Fibroblast of lung (primary cell): ENCODE results near the gene MAL. TPM values are rescaled to one million over a fixed set of nuclear protein-coding genes. Genes with fewer than 3 reads are reported as not detected.

Source experiments
- DNase-seq, 2 donors: peaks; one replicate each; pipeline versions ENCODE4 v3.0.0 to v3.0.0-alpha.2; 2010; ENCODE audit warnings: low read depth in 2 of 2
- H2AFZ ChIP-seq: 2 replicates; pipeline ENCODE4 v1.5.1; 2012; ENCODE audit warnings: low read length, control low read depth, inconsistent platforms
- H3K27ac ChIP-seq: 2 replicates; pipeline ENCODE4 v1.5.1; 2011; ENCODE audit warnings: low read length, control low read depth; ENCODE audit not compliant: insufficient read depth
- H3K27me3 ChIP-seq: 2 replicates; pipeline ENCODE4 v1.5.1; 2011; ENCODE audit warnings: mild to moderate bottlenecking, low read length; ENCODE audit not compliant: control insufficient read depth, insufficient read depth
- H3K36me3 ChIP-seq: 2 replicates; pipeline ENCODE4 v1.5.1; 2011; ENCODE audit warnings: low read length; ENCODE audit not compliant: control insufficient read depth, insufficient read depth
- H3K4me1 ChIP-seq: 2 replicates; pipeline ENCODE4 v1.5.1; 2011; ENCODE audit warnings: low read length; ENCODE audit not compliant: control insufficient read depth, insufficient read depth; ENCODE audit errors: extremely low read depth
- H3K4me2 ChIP-seq: 2 replicates; pipeline ENCODE4 v1.5.1; 2011; ENCODE audit warnings: low read length, control low read depth; ENCODE audit not compliant: insufficient read depth; ENCODE audit errors: extremely low read depth
- H3K4me3 ChIP-seq, 4 experiments: fragments of 200-600 bp in 1 of 4; sonication (generic) in 1 of 4; replicated peaks in 1 of 4; 2 replicates each; pipeline ENCODE4 v1.5.1; 2011 to 2016; ENCODE audit warnings: low read length in 4 of 4, low read depth in 3 of 4, mild to moderate bottlenecking in 3 of 4, control low read depth in 2 of 4, inconsistent platforms in 1 of 4, mixed read lengths in 1 of 4; ENCODE audit not compliant: insufficient read depth in 1 of 4; ENCODE audit errors: control extremely low read depth in 1 of 4
- H3K79me2 ChIP-seq: 2 replicates; pipeline ENCODE4 v1.5.1; 2012; ENCODE audit warnings: mild to moderate bottlenecking, low read length, inconsistent platforms; ENCODE audit not compliant: control insufficient read depth, insufficient read depth
- H3K9ac ChIP-seq: 2 replicates; pipeline ENCODE4 v1.5.1; 2011; ENCODE audit warnings: mild to moderate bottlenecking, low read length, control low read depth; ENCODE audit not compliant: insufficient read depth
- H3K9me3 ChIP-seq: 2 replicates; pipeline ENCODE4 v1.5.1; 2012; ENCODE audit warnings: low read depth, low read length; ENCODE audit not compliant: control insufficient read depth, insufficient read depth
- H4K20me1 ChIP-seq: 2 replicates; pipeline ENCODE4 v1.5.1; 2011; ENCODE audit warnings: low read length; ENCODE audit not compliant: control insufficient read depth, insufficient read depth; ENCODE audit errors: extremely low read depth
- EZH2 ChIP-seq: IDR thresholded peaks from 2 replicates; pipeline ENCODE4 v1.5.1; 2012; ENCODE audit warnings: low read length, control low read depth, mild to moderate bottlenecking; ENCODE audit errors: missing control alignments
- polyA plus RNA-seq, 2 donors: library from polyadenylated mRNA; depleted of rRNA in 1 of 2; stranded (reverse) in 1 of 2; unstranded in 1 of 2; fragments of >200 nt; gene quantifications; 2 replicates each; pipeline ENCODE4 v1.2.1, GENCODE V29; 2011 to 2012; ENCODE audit warnings: missing spikeins in 1 of 2
- total RNA-seq: library from RNA; depleted of rRNA; stranded (reverse); fragments of >200 nt; gene quantifications from 2 replicates; pipeline ENCODE4 v1.2.1, GENCODE V29; 2014
- TF ChIP-seq, protein P1 (sequence below), 2 donors: IDR thresholded peaks in 1 of 2; conservative IDR thresholded peaks in 1 of 2; 1 replicate in 1 of 2; 2 replicates in 1 of 2; pipeline ENCODE4 v1.5.1; 2011 to 2012; ENCODE audit warnings: low read length in 2 of 2, control low read depth in 1 of 2, inconsistent platforms in 1 of 2, low read depth in 1 of 2, mild to moderate bottlenecking in 1 of 2

Gene MAL
- total and polyA plus RNA-seq, 2 donors (not counting 1 experiment from before 2014, with no cell fraction given) = not detected

DNA sequence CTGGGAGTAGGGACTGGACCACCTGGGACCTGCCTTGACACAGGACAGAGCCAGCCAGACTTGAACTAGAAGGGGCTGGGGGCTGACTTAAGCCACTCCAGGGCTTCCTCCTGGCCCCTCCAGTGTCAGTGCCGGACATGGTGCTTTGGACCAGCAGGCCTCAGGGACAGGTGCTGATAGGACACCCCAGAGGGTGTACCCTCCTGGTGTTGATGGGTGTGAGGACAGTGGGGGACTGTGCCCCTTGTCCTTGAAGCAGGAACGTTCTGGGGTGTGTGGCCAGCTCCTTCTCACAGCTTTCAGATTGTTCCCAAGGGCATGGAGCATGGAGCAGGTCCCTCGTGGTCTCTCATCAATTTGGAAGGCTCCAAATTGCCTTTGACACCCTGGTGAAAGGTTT lies 6.8 kb downstream of the MAL start:
- Histone ChIP-seq H3K36me3 (no peaks in the 10 kb centered on the region), H3K4me3 (no peak overlapping the region), H4K20me1 (no peaks in the 10 kb centered on the region), H3K27me3 (peaks cover 6% of the 10 kb centered on the region), H3K79me2 (no peaks in the 10 kb centered on the region), H3K9me3 (no peaks in the 10 kb centered on the region), H3K4me1 (no peaks in the 10 kb centered on the region), H3K9ac (no peak overlapping the region), H3K4me2 (no peak overlapping the region), H3K27ac (no peak overlapping the region), H2AFZ (no peak overlapping the region)
- no peak for DNase-seq
- TF ChIP-seq, protein P1, sequence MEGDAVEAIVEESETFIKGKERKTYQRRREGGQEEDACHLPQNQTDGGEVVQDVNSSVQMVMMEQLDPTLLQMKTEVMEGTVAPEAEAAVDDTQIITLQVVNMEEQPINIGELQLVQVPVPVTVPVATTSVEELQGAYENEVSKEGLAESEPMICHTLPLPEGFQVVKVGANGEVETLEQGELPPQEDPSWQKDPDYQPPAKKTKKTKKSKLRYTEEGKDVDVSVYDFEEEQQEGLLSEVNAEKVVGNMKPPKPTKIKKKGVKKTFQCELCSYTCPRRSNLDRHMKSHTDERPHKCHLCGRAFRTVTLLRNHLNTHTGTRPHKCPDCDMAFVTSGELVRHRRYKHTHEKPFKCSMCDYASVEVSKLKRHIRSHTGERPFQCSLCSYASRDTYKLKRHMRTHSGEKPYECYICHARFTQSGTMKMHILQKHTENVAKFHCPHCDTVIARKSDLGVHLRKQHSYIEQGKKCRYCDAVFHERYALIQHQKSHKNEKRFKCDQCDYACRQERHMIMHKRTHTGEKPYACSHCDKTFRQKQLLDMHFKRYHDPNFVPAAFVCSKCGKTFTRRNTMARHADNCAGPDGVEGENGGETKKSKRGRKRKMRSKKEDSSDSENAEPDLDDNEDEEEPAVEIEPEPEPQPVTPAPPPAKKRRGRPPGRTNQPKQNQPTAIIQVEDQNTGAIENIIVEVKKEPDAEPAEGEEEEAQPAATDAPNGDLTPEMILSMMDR (conservative IDR thresholded peaks at IDR 0.05 in 1 of 2, IDR thresholded peaks at IDR 0.05 in 1 of 2; ENCODE audit: low read depth in 1 of 2, low read length in 2 of 2) = no peak
- no peak for TF ChIP-seq EZH2

DNA sequence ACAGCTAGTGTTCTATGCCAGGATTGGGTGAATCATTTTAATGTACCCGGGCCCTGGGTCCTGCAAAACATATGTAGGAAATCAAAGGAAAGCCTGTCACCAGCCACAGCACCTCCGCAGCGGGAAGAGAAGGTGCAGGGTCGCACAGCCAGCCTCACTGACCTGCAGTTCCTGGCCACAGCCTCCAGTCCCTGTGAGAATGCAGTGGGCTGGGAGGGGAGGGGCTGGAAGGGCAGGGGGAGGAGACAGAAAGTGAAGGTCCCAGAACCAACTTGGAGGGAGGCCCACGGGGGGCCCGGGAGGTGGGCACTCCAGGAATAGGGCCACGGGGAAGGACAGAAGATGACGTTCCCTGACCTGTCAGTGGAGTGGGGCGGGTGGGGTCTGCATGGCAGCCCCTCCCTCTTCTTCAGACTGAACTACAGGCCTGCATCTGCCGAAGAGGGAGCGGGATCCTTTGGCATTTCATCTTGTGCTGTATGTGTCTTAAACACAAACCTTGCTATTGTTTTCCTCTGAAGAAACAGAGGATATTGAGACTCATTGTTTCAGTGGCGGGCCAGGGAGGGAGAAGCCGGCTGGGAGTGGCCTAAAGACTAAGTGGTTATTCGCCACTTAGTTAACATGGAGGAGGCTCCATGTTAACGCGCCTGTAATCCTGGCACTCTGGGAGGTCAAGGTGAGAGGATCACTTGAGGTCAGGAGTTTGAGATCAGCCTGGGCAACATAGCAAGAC lies 7.5 kb downstream of the MAL start:
- no peaks in the 10 kb centered on the region for H3K79me2 ChIP-seq
- H4K20me1 ChIP-seq = no peaks in the 10 kb centered on the region
- H3K36me3 ChIP-seq = no peaks in the 10 kb centered on the region
- H3K4me3 ChIP-seq = no peak overlapping the region
- no peak overlapping the region for H3K27ac ChIP-seq
- H3K27me3 ChIP-seq = peaks cover 4% of the 10 kb centered on the region
- DNase-seq = no peak
- no peak overlapping the region for H3K9ac ChIP-seq
- H3K4me2 ChIP-seq = no peak overlapping the region
- H3K4me1 ChIP-seq = no peaks in the 10 kb centered on the region
- no peaks in the 10 kb centered on the region for H3K9me3 ChIP-seq
- no peak overlapping the region for H2AFZ ChIP-seq
- TF ChIP-seq, protein P1 (conservative IDR thresholded peaks at IDR 0.05 in 1 of 2, IDR thresholded peaks at IDR 0.05 in 1 of 2; ENCODE audit: low read depth in 1 of 2, low read length in 2 of 2) = no peak

DNA sequence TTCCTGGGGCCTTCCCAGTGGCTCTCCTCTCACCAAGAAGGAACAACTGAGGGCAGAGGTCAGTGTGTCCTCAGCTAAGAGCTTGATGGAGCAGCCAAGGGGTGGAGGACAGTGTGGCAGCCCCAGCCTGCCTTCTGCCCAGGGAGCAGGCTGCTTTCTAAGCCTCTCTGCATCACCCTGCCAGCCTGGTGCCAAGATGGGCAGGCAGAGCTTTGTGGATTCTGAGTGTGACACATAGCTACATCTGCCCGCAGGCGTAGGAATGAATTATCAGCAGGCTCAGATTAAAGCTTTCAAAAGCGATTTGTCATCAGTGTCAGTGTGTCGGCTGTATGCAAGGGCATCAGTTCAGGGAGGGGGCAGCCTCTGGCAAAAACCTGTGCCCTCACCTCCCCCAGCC lies 8.7 kb downstream of the MAL start:
- peak in 1 of 2 donors; percentile 8 for DNase-seq
- Histone ChIP-seq H3K36me3 (no peaks in the 10 kb centered on the region), H2AFZ (no peak overlapping the region), H3K27me3 (peaks cover 4% of the 10 kb centered on the region), H4K20me1 (no peaks in the 10 kb centered on the region), H3K4me1 (no peaks in the 10 kb centered on the region), H3K4me2 (no peak overlapping the region), H3K4me3 (no peak overlapping the region), H3K79me2 (no peaks in the 10 kb centered on the region), H3K9me3 (no peaks in the 10 kb centered on the region), H3K27ac (no peak overlapping the region), H3K9ac (no peak overlapping the region)
- TF ChIP-seq, protein P1 (conservative IDR thresholded peaks at IDR 0.05 in 1 of 2, IDR thresholded peaks at IDR 0.05 in 1 of 2; ENCODE audit: low read depth in 1 of 2, low read length in 2 of 2) = no peak
- no peak for TF ChIP-seq EZH2
